Activated naive CD8-positive, alpha-beta T cell (primary cell): Measurements from ENCODE around the gene SHPK.

Source experiments
- H3K27ac Mint-ChIP-seq: one replicate; pipeline ENCODE4 v1.8.0; 2021; ENCODE audit warnings: mixed read lengths
- H3K27me3 Mint-ChIP-seq: one replicate; pipeline ENCODE4 v1.8.0; 2021; ENCODE audit warnings: mixed read lengths
- H3K36me3 Mint-ChIP-seq: one replicate; pipeline ENCODE4 v1.8.0; 2021; ENCODE audit warnings: mixed read lengths
- H3K4me1 Mint-ChIP-seq: one replicate; pipeline ENCODE4 v1.8.0; 2021; ENCODE audit warnings: low read depth, mixed read lengths
- H3K4me3 Mint-ChIP-seq: one replicate; pipeline ENCODE4 v1.8.0; 2021; ENCODE audit warnings: mild to moderate bottlenecking, mixed read lengths
- H3K9me3 Mint-ChIP-seq: one replicate; pipeline ENCODE4 v1.8.0; 2021; ENCODE audit warnings: low read depth, mixed read lengths

Gene SHPK, protein sequence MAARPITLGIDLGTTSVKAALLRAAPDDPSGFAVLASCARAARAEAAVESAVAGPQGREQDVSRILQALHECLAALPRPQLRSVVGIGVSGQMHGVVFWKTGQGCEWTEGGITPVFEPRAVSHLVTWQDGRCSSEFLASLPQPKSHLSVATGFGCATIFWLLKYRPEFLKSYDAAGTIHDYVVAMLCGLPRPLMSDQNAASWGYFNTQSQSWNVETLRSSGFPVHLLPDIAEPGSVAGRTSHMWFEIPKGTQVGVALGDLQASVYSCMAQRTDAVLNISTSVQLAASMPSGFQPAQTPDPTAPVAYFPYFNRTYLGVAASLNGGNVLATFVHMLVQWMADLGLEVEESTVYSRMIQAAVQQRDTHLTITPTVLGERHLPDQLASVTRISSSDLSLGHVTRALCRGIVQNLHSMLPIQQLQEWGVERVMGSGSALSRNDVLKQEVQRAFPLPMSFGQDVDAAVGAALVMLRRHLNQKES

DNA sequence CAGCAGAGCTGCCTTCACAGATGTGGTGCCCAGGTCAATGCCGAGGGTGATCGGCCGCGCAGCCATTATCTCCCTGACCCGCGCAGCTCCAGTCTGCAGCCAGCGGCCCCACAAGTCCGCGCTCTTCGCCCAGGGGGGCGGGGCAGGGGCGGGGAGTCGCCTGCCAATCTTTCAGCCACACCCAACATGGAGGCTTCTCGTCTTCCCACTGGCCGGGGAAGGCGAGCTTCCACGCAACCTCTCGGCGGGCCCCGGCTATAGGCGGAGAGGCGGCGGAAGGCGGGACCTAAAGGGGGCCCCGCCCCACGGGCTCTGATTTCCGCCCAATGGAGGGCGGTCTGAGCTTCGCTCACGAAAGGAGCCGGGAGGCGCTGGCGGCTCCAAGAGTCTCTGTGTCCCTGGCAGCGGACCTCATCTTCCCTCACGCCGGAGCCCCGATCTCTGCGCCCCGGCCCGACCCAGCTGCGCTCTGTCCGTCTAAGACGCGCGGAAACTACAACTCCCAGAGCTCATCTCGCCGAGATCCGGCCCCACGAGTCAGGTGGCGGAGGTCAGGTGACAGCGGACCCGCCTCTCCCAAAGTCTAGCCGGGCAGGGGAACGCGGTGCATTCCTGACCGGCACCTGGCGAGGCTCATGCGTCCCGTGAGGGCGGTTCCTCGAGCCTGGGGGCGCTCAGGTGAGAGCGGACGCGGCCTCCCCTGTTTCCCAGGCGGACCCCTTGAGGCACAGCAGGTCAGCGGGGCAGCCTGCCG, at the start of gene SHPK, which contains the start of gene CTNS:
TSS of gene SHPK (minus strand) at position 97 of the 754 bp plus-strand sequence. CDS start at position 66, 31 bp downstream.
TSS of gene CTNS (plus strand) at position 607 of the 754 bp plus-strand sequence. CDS start 3,447 bp downstream, outside the sequence.
- no peaks in the 10 kb centered on the region for H3K9me3 Mint-ChIP-seq
- no peaks in the 10 kb centered on the region for H3K27me3 Mint-ChIP-seq
- peaks cover 27% of the 10 kb centered on the region for H3K4me1 Mint-ChIP-seq
- peak within 1 kb of the TSS; percentile 99 for H3K27ac Mint-ChIP-seq
- H3K4me3 Mint-ChIP-seq: peak within 1 kb of the TSS; percentile 97
- H3K36me3 Mint-ChIP-seq: peaks cover 2% of the 10 kb centered on the region

DNA sequence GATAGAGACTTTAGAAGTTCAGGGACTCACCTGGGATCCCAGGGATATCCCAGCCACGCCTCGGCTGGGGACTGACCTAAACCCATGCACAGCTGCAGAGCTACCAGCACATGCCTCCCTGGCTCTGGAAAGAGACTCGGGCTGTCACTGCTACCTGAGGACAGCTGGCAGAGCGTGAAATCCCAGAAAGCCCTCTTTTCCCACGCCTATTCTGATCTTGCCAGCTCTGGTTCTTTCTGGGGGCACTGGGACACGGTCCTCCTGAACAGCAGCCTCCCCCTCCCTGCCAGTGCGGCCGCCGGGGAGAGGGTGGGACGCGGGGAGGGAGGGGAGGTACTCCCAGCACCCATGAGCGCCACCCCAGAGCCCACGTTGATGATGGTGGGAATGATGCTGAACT, 49.1 kb upstream of the SHPK start:
- Mint-ChIP-seq H3K27me3 (no peaks in the 10 kb centered on the region), H3K36me3 (peaks cover 3% of the 10 kb centered on the region), H3K27ac (no peak overlapping the region), H3K4me3 (no peak overlapping the region), H3K4me1 (peaks cover 6% of the 10 kb centered on the region), H3K9me3 (no peaks in the 10 kb centered on the region)

DNA sequence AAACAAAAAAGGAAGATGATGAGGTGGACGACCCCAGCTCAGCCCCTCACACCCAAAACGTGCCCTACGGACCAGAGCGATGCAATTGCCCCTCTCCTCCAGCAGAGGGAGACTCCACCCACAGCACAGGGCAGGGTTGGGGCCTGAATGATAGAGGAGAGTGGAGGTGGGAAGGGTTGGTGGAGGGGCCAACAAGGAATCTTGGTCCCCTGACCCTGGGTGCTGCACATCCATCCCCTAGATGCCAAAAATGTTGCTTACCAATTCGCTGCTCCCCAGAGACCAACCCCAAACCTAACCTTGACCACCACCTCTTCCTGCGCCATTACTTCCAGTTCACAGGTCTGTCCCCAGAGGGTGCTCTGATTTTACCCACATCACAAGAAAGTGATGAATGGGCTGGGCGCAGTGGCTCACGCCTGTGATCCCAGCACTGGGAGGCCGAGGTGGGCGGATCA, 47.0 kb upstream of the SHPK start:
- H3K27ac Mint-ChIP-seq: no peak overlapping the region
- no peaks in the 10 kb centered on the region for H3K36me3 Mint-ChIP-seq
- H3K4me3 Mint-ChIP-seq: no peak overlapping the region
- H3K27me3 Mint-ChIP-seq: no peaks in the 10 kb centered on the region
- peaks cover 6% of the 10 kb centered on the region for H3K4me1 Mint-ChIP-seq
- no peaks in the 10 kb centered on the region for H3K9me3 Mint-ChIP-seq

DNA sequence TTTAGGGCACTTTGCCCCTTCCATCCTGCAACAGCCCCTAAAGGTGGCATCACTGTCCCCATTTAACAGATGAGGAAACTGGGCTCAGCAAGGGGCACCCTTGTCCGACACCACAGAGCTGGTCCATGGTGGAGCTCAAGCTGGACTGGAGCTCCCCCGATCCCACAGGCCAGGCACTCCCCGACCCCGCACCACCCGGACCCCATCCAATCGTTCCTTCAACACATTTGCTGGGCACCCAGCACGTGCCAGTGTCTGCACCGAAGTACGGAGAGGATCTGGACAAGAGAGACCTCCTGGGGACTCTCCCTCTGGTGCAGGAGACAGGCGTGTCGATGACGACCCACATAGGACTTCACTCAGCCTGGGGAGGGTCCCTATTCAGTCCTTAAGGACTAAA, 46.0 kb upstream of the SHPK start:
- Mint-ChIP-seq H3K9me3 (no peaks in the 10 kb centered on the region), H3K36me3 (no peaks in the 10 kb centered on the region), H3K27me3 (no peaks in the 10 kb centered on the region), H3K4me3 (no peak overlapping the region), H3K27ac (no peak overlapping the region), H3K4me1 (peaks cover 6% of the 10 kb centered on the region)

DNA sequence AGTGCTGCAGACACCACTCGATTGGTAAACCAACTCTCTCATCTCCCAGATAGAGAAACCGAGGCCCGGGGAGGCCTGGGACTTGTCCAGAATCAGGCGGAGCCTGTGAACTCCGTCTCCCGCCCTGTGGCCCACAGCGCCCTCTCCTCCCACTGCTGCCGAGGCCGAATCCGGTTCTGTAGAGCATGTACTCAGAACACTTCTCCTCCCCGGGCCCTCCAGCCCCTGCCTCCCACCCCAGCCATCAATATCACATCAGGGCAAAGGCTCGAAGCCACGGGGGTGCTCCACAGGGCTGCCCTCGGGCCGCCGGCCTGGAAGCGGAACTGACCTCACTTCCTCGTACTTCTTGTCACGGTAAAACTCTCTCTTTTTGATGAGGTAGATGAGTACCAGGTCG, 45.5 kb upstream of the SHPK start:
- Mint-ChIP-seq H3K27me3 (no peaks in the 10 kb centered on the region), H3K9me3 (no peaks in the 10 kb centered on the region), H3K27ac (no peak overlapping the region), H3K4me3 (no peak overlapping the region), H3K36me3 (no peaks in the 10 kb centered on the region), H3K4me1 (peaks cover 6% of the 10 kb centered on the region)

DNA sequence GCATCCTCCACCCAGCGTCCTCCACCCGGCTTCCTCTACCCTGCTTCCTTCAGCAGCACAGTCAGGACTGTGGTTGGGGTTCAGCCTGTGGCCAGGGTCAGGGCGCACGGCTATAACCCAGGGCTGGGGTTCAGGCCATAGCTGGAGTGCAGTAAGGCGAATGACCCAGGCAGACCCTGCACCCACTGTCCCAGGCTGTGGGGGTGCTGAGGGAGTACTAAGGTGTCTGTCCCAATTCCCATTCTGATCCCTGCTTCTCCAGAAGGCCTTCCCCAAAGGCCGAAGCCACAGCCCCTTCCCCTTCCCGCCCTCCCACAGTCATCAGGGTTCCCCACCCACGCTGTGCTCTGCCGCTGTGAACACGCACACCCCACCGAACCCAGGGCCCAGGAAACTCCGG, 45.0 kb upstream of the SHPK start:
- H3K4me3 Mint-ChIP-seq: no peak overlapping the region
- no peaks in the 10 kb centered on the region for H3K27me3 Mint-ChIP-seq
- H3K27ac Mint-ChIP-seq: no peak overlapping the region
- no peaks in the 10 kb centered on the region for H3K36me3 Mint-ChIP-seq
- peaks cover 6% of the 10 kb centered on the region for H3K4me1 Mint-ChIP-seq
- no peaks in the 10 kb centered on the region for H3K9me3 Mint-ChIP-seq

DNA sequence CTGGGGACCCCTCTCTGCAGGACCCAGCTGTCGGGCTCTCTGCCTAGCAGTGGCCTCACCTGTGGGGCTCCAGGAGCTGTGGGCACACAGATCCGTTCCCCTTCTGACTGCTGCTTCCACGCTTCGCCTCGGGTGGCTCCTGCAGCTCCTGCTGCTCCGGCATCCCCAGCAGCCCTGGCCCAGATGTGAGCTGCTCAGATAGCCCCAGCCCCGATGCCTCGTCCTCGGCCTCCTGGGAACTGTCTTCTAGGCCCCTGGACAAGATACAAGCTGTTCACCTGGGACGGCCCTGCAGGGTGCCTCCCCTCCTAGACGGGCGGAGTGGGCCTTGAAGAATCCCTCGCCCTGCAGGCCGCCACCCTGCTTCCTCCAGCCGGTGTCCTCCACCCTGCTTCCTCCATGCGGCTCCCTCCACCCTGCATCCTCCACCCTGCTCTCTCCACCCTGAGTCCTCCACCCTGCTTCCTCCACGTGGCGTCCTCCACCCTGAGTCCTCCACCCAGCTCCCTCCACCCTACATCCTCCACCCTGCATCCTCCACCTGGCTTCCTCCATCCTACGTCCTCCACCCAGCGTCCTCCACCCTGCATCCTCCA, 43.6 kb upstream of the SHPK start:
- H3K4me3 Mint-ChIP-seq: no peak overlapping the region
- no peak overlapping the region for H3K27ac Mint-ChIP-seq
- H3K36me3 Mint-ChIP-seq: peaks cover 1% of the 10 kb centered on the region
- H3K4me1 Mint-ChIP-seq: peaks cover 6% of the 10 kb centered on the region
- H3K9me3 Mint-ChIP-seq: no peaks in the 10 kb centered on the region
- H3K27me3 Mint-ChIP-seq: no peaks in the 10 kb centered on the region

DNA sequence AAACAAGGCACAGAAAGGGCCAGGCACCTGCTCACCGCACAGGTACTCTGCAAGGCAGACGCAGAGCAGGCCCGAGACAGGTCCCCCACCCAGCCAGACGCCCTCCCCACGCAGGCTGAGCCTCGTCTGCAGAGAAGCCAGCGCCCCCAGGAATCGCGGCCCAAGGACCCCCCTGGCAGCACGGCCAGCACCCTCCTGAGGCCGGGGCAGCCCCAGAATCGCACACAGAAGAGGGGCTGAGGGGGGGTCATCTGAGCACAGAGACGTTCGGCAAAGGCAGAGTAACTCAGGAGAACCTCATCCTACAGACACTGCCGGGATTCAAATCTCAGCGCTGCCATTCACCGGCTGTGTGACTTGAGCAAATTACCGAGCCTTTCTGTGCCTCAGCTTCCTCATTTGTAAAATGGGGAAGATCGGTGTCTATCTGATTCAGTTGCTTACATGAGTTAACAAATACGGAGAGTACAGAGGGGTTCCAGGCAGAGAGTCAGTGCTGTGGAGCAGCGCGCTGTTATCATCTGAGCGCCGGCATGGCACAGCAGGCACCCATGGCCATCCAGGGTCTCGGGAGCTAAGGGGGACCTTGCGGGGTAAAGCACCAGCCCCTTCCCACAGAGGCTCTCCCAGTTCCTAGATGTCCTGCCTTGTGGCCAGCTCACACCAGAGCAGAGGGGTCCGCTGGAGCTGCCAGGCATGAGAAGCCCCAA, 42.9 kb upstream of the SHPK start:
- H3K36me3 Mint-ChIP-seq: peaks cover 2% of the 10 kb centered on the region
- H3K4me1 Mint-ChIP-seq: peaks cover 6% of the 10 kb centered on the region
- no peak overlapping the region for H3K27ac Mint-ChIP-seq

DNA sequence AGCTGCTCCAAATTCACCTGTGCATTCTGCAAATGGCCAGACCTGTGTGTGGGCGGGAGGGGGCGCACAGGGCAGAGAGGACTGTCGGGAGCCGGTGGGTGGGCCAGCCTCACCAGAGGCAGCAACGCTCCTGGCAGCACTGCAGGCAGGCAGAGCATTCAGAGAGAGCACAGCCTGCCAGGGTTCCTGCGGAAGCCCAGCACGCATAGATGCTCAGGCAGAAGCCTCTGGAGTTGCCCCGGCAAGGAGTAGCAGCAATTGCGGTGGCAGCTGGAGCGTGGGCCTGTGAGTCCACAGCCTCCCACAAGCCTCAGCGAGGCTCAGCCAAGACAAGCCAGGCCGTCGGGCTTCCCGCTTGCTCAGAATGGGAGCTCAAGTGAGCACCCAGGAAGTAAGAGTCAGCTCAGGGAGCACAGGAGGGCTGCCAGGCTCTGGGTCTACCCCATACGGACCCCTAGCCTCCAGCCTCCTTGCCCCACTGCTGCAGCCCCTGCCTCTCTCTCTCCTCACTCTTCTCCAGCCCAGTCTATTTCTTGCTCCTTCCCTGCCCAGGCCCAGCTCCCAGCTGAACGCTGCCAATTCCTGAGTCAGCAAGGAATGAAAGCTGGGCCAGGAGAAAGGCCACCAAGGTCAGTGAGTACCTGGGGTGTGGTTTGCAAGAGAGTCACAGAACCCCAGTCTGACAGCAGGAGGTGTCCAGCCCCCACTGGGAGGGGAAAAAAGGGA, 42.2 kb upstream of the SHPK start:
- H3K27me3 Mint-ChIP-seq: no peaks in the 10 kb centered on the region
- peaks cover 2% of the 10 kb centered on the region for H3K36me3 Mint-ChIP-seq
- no peaks in the 10 kb centered on the region for H3K9me3 Mint-ChIP-seq
- no peak overlapping the region for H3K27ac Mint-ChIP-seq
- H3K4me1 Mint-ChIP-seq: peaks cover 5% of the 10 kb centered on the region
- H3K4me3 Mint-ChIP-seq: no peak overlapping the region

More for the DNA sequence above, 42.9 kb upstream of the SHPK start:
- Mint-ChIP-seq H3K27me3 (no peaks in the 10 kb centered on the region), H3K9me3 (no peaks in the 10 kb centered on the region), H3K4me3 (no peak overlapping the region)

DNA sequence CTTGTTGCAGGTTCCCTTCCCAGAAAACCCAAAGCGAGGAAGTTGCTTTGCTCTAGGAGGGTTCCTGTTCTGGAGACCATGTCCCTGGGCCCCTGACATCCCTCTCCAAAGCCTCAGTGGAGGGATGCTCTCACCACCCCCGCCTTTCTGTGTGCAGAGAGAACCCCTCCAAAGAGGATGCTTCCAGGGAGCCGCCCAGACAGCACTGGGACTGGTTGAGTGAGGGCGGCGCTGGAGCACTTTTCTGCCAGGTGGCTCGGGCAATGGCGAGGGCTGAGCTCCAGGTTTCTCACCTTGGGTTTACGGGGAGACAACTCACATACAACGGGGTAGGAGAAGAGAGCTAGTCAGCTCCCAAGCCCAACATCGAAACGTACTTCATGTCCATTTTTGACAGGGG, 39.8 kb upstream of the SHPK start:
- H3K4me3 Mint-ChIP-seq: no peak overlapping the region
- H3K4me1 Mint-ChIP-seq: peaks cover 2% of the 10 kb centered on the region
- H3K27me3 Mint-ChIP-seq: no peaks in the 10 kb centered on the region
- H3K36me3 Mint-ChIP-seq: peaks cover 4% of the 10 kb centered on the region
- H3K9me3 Mint-ChIP-seq: no peaks in the 10 kb centered on the region
- H3K27ac Mint-ChIP-seq: no peak overlapping the region

DNA sequence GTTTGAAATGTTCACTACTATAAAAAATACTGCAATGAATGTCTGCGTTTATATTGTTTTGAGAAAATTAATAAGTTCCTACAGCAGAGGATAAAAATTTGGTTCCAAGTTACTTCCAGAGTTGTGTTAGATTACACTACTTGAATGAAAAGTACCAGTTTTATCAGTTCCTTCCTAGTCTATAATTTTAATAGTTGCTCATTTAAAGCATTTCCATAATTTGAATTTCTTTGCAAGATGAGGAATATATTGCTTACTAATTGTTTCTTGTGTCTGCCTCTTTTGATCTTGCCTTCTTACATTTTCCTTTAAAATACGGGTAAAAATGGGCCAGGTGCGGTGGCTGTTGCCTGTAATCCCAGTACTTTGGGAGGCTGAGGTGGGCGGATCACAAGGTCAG, 36.5 kb upstream of the SHPK start:
- Mint-ChIP-seq H3K4me3 (no peak overlapping the region), H3K9me3 (no peaks in the 10 kb centered on the region), H3K4me1 (peaks cover 16% of the 10 kb centered on the region), H3K27me3 (no peaks in the 10 kb centered on the region), H3K27ac (no peak overlapping the region), H3K36me3 (peaks cover 4% of the 10 kb centered on the region)

DNA sequence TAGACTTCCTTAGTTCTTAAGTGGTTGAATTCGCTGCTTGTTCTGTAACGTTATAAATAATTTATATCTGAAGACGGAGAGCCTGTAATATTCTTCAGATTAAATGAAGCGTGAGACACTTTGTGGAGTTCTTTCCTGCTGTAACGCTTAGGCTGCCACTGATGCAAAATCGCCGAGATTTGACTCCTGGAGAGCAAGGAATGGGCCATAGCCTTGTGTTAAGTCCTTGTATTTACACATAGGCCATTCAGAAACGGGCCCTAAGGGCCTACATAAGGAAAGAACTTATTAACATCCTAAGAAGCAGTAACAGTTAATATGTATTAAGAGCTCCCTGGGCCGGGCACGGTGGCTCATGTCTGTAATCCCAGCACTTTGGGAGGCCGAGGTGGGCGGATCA, 33.5 kb upstream of the SHPK start:
- H3K27ac Mint-ChIP-seq: peak overlapping the region; percentile 93
- peaks cover 2% of the 10 kb centered on the region for H3K36me3 Mint-ChIP-seq
- peak overlapping the region; percentile 96 for H3K4me3 Mint-ChIP-seq
- H3K4me1 Mint-ChIP-seq: peaks cover 24% of the 10 kb centered on the region
- no peaks in the 10 kb centered on the region for H3K9me3 Mint-ChIP-seq
- no peaks in the 10 kb centered on the region for H3K27me3 Mint-ChIP-seq

DNA sequence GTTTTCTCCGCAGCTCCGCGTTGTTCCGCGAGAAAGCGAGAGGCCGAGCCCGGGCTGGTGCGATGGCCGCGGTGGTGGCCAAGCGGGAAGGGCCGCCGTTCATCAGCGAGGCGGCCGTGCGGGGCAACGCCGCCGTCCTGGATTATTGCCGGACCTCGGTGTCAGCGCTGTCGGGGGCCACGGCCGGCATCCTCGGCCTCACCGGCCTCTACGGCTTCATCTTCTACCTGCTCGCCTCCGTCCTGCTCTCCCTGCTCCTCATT, 33.0 kb upstream of the SHPK start:
- H3K9me3 Mint-ChIP-seq: no peaks in the 10 kb centered on the region
- H3K27me3 Mint-ChIP-seq: no peaks in the 10 kb centered on the region
- H3K4me1 Mint-ChIP-seq: peaks cover 24% of the 10 kb centered on the region
- peak overlapping the region; percentile 93 for H3K27ac Mint-ChIP-seq
- peaks cover 2% of the 10 kb centered on the region for H3K36me3 Mint-ChIP-seq
- peak overlapping the region; percentile 96 for H3K4me3 Mint-ChIP-seq
